Neural cell (in vitro differentiated cells): Measurements from ENCODE around the gene PTPRN2. TPM values are rescaled to one million over a fixed set of nuclear protein-coding genes. Genes with fewer than 3 reads are reported as not detected.

Source experiments
- H2AFZ ChIP-seq: fragments of 200-600, 300-800 bp; sonication (generic), shearing (Covaris generic); 2 replicates; pipeline ENCODE4 v1.6.0; 2014; ENCODE audit warnings: low read depth, mild to moderate bottlenecking, antibody characterized with exemption, low read length, moderate library complexity
- H3F3A ChIP-seq: fragments of 200-600 bp; shearing (Covaris generic); 2 replicates; pipeline ENCODE4 v1.6.1; 2016; ENCODE audit warnings: mild to moderate bottlenecking, moderate library complexity, mixed read lengths, antibody characterized with exemption, low read length; ENCODE audit not compliant: insufficient read depth, poor library complexity, severe bottlenecking
- H3K27ac ChIP-seq: fragments of 200-600, 300-800 bp; sonication (generic), shearing (Covaris generic); 2 replicates; pipeline ENCODE4 v1.5.1; 2014; ENCODE audit warnings: mild to moderate bottlenecking, low read length, moderate library complexity
- H3K27me3 ChIP-seq: fragments of 300-800, 200-600 bp; sonication (generic), shearing (Covaris generic); 2 replicates; pipeline ENCODE4 v1.6.0; 2014; ENCODE audit warnings: mild to moderate bottlenecking, low read depth, low read length, moderate library complexity; ENCODE audit not compliant: insufficient read depth
- H3K36me3 ChIP-seq: fragments of 300-800, 200-600 bp; sonication (generic), shearing (Covaris generic); 2 replicates; pipeline ENCODE4 v1.5.1; 2014; ENCODE audit warnings: mild to moderate bottlenecking, antibody characterized with exemption, low read length, moderate library complexity; ENCODE audit not compliant: insufficient read depth
- H3K4me2 ChIP-seq: fragments of 300-800, 200-600 bp; sonication (generic), shearing (Covaris generic); 2 replicates; pipeline ENCODE4 v1.6.0; 2014; ENCODE audit warnings: mild to moderate bottlenecking, low read length
- H3K4me3 ChIP-seq: fragments of 300-800, 200-600 bp; sonication (generic), shearing (Covaris generic); 2 replicates; pipeline ENCODE4 v1.5.1; 2014; ENCODE audit warnings: mild to moderate bottlenecking, low read length, moderate library complexity
- H3K79me2 ChIP-seq: fragments of 200-600 bp; shearing (Covaris generic); replicated peaks from 2 replicates; pipeline ENCODE4 v1.6.0; 2014; ENCODE audit warnings: mild to moderate bottlenecking, low read length, moderate library complexity; ENCODE audit not compliant: insufficient read depth
- H3K9ac ChIP-seq: fragments of 300-800, 200-600 bp; sonication (generic), shearing (Covaris generic); 2 replicates; pipeline ENCODE4 v1.6.1; 2016; ENCODE audit warnings: mild to moderate bottlenecking, low read length, mixed read lengths
- H3K9me2 ChIP-seq: fragments of 200-600 bp; shearing (Covaris generic); 2 replicates; pipeline ENCODE4 v1.6.1; 2016; ENCODE audit warnings: mild to moderate bottlenecking, low read length, mixed read lengths; ENCODE audit not compliant: insufficient read depth
- H3K9me3 ChIP-seq: fragments of 200-600, 300-800 bp; sonication (generic), shearing (Covaris generic); 2 replicates; pipeline ENCODE4 v1.6.1; 2016; ENCODE audit warnings: mild to moderate bottlenecking, mixed run types, low read length, moderate library complexity, mixed read lengths
- H4K20me1 ChIP-seq: fragments of 200-600 bp; shearing (Covaris generic); 2 replicates; pipeline ENCODE4 v1.6.1; 2016; ENCODE audit warnings: mild to moderate bottlenecking, mixed run types; ENCODE audit not compliant: insufficient read depth
- EP300 ChIP-seq: fragments of 450-650 bp; conservative IDR thresholded peaks from 2 replicates; pipeline ENCODE4 v1.6.1; 2014; ENCODE audit warnings: antibody characterized with exemption, mild to moderate bottlenecking, moderate library complexity; ENCODE audit not compliant: poor library complexity, severe bottlenecking
- EZH2 ChIP-seq: fragments of 200-600, 300-800 bp; shearing (Covaris generic), sonication (generic); IDR thresholded peaks from 2 replicates; pipeline ENCODE4 v1.6.1; 2014; ENCODE audit warnings: antibody characterized with exemption, low read length, borderline replicate concordance, mild to moderate bottlenecking; ENCODE audit not compliant: insufficient read depth, poor library complexity, severe bottlenecking
- MXI1 ChIP-seq: fragments of 450-650 bp; conservative IDR thresholded peaks from 2 replicates; pipeline ENCODE4 v1.6.1; 2014; ENCODE audit warnings: antibody characterized with exemption, mild to moderate bottlenecking; ENCODE audit not compliant: poor library complexity, severe bottlenecking
- POLR2AphosphoS5 ChIP-seq: IDR thresholded peaks from 2 replicates; pipeline ENCODE4 v1.6.1; 2012
- RAD21 ChIP-seq: fragments of 450-650 bp; conservative IDR thresholded peaks from 2 replicates; pipeline ENCODE4 v1.6.1; 2014; ENCODE audit warnings: antibody characterized with exemption, mild to moderate bottlenecking, moderate library complexity
- SMC3 ChIP-seq: fragments of 450-650 bp; conservative IDR thresholded peaks from 2 replicates; pipeline ENCODE4 v1.6.1; 2014; ENCODE audit warnings: antibody characterized with exemption, mild to moderate bottlenecking, moderate library complexity; ENCODE audit not compliant: poor library complexity
- TAF1 ChIP-seq: IDR thresholded peaks from 2 replicates; pipeline ENCODE4 v1.6.1; 2012; ENCODE audit warnings: low read depth
- polyA plus RNA-seq: library from polyadenylated mRNA; depleted of rRNA; stranded (reverse); fragments of >200 nt; gene quantifications from 2 replicates; pipeline ENCODE4 v1.2.3, GENCODE V29; 2014
- TF ChIP-seq, protein P1 (sequence below): IDR thresholded peaks from 2 replicates; pipeline ENCODE4 v1.6.1; 2012; ENCODE audit warnings: borderline replicate concordance
- TF ChIP-seq, protein P2 (sequence below): fragments of 450-650 bp; IDR thresholded peaks from 2 replicates; pipeline ENCODE4 v1.5.1; 2014; ENCODE audit warnings: antibody characterized with exemption, mild to moderate bottlenecking, moderate library complexity; ENCODE audit not compliant: poor library complexity, severe bottlenecking

PTPRN2 gene
- polyA plus RNA-seq, 1 donor from 2014 or later, result 31.0 TPM

DNA sequence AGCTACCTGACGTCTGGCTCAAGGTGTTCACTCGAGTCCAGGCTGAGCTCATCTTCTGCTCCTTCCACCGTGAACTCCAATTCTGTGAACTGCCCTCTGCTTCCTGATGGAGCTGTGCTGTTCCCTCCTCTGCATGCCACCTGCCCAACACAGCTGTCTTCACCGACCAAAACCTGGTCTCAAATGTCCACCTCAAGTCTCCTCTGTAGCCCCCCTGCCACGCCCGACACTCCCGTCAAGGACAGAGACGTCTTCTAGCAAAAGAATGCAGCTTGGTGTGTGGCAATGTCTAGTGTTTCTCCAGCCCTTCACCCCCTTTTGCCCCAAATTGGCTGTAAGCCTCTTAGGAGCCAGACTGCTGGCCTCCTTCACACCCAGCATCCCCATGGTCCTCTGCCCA lies 945.8 kb downstream of the PTPRN2 start:
- TF ChIP-seq TAF1, result no peak
- TF ChIP-seq, protein P1, sequence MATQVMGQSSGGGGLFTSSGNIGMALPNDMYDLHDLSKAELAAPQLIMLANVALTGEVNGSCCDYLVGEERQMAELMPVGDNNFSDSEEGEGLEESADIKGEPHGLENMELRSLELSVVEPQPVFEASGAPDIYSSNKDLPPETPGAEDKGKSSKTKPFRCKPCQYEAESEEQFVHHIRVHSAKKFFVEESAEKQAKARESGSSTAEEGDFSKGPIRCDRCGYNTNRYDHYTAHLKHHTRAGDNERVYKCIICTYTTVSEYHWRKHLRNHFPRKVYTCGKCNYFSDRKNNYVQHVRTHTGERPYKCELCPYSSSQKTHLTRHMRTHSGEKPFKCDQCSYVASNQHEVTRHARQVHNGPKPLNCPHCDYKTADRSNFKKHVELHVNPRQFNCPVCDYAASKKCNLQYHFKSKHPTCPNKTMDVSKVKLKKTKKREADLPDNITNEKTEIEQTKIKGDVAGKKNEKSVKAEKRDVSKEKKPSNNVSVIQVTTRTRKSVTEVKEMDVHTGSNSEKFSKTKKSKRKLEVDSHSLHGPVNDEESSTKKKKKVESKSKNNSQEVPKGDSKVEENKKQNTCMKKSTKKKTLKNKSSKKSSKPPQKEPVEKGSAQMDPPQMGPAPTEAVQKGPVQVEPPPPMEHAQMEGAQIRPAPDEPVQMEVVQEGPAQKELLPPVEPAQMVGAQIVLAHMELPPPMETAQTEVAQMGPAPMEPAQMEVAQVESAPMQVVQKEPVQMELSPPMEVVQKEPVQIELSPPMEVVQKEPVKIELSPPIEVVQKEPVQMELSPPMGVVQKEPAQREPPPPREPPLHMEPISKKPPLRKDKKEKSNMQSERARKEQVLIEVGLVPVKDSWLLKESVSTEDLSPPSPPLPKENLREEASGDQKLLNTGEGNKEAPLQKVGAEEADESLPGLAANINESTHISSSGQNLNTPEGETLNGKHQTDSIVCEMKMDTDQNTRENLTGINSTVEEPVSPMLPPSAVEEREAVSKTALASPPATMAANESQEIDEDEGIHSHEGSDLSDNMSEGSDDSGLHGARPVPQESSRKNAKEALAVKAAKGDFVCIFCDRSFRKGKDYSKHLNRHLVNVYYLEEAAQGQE, result no peak
- TF ChIP-seq MXI1, result no peak
- no peak for TF ChIP-seq POLR2AphosphoS5
- no peak for TF ChIP-seq SMC3
- TF ChIP-seq, protein P2, sequence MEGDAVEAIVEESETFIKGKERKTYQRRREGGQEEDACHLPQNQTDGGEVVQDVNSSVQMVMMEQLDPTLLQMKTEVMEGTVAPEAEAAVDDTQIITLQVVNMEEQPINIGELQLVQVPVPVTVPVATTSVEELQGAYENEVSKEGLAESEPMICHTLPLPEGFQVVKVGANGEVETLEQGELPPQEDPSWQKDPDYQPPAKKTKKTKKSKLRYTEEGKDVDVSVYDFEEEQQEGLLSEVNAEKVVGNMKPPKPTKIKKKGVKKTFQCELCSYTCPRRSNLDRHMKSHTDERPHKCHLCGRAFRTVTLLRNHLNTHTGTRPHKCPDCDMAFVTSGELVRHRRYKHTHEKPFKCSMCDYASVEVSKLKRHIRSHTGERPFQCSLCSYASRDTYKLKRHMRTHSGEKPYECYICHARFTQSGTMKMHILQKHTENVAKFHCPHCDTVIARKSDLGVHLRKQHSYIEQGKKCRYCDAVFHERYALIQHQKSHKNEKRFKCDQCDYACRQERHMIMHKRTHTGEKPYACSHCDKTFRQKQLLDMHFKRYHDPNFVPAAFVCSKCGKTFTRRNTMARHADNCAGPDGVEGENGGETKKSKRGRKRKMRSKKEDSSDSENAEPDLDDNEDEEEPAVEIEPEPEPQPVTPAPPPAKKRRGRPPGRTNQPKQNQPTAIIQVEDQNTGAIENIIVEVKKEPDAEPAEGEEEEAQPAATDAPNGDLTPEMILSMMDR, result no peak
- no peak for TF ChIP-seq RAD21
- TF ChIP-seq EZH2, result no peak
- TF ChIP-seq EP300, result no peak
- H4K20me1 ChIP-seq, result no peaks in the 10 kb centered on the region
- peaks cover 18% of the 10 kb centered on the region for H3K9me3 ChIP-seq
- H3K27me3 ChIP-seq, result no peaks in the 10 kb centered on the region
- H3F3A ChIP-seq, result no peaks in the 10 kb centered on the region
- peaks cover 43% of the 10 kb centered on the region for H3K36me3 ChIP-seq
- H3K79me2 ChIP-seq, result peaks cover 80% of the 10 kb centered on the region
- no peak overlapping the region for H3K4me2 ChIP-seq
- H3K27ac ChIP-seq, result no peak overlapping the region
- no peaks in the 10 kb centered on the region for H3K9me2 ChIP-seq
- H3K9ac ChIP-seq, result no peak overlapping the region
- H2AFZ ChIP-seq, result no peak overlapping the region
- no peak overlapping the region for H3K4me3 ChIP-seq

DNA sequence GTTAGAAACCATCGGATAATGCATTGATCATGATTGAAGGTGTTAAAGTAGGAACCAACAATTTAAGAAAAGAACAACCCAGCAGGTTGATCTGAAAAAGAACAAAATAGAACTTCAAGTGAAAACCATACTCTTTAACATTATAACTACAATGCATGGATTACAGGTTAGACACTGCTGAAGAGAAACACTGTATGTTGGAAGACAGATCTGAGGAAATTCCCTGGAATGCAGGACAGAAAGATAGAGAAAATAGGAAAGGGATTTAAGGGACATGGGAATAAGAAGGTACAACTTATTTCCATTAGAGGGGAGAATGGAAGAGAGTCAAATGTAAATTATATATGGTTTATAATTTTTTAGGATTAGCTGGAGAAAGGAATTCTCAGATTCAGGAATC lies 947.5 kb downstream of the PTPRN2 start:
- H3K79me2 ChIP-seq, result peaks cover 82% of the 10 kb centered on the region
- no peaks in the 10 kb centered on the region for H3K9me2 ChIP-seq
- no peaks in the 10 kb centered on the region for H3F3A ChIP-seq
- H4K20me1 ChIP-seq, result no peaks in the 10 kb centered on the region
- no peak overlapping the region for H3K4me2 ChIP-seq
- H3K27me3 ChIP-seq, result no peaks in the 10 kb centered on the region
- H3K9me3 ChIP-seq, result peaks cover 18% of the 10 kb centered on the region
- H2AFZ ChIP-seq, result no peak overlapping the region
- TF ChIP-seq, protein P1, result no peak
- TF ChIP-seq, protein P2, result no peak
- TF ChIP-seq EP300 (no peak), EZH2 (no peak), SMC3 (no peak), MXI1 (no peak), POLR2AphosphoS5 (no peak), TAF1 (no peak), RAD21 (no peak)
- no peak overlapping the region for H3K27ac ChIP-seq
- peaks cover 33% of the 10 kb centered on the region for H3K36me3 ChIP-seq
- H3K9ac ChIP-seq, result no peak overlapping the region
- H3K4me3 ChIP-seq, result no peak overlapping the region
